Ectodermal cell (in vitro differentiated cells): ENCODE measurements around the gene TAS1R1.

Source experiments
- H3K27ac ChIP-seq: 2 replicates; pipeline ENCODE4 v1.7.0; 2013; ENCODE audit warnings: mild to moderate bottlenecking, low read depth, low read length; ENCODE audit not compliant: insufficient read depth, poor library complexity, severe bottlenecking
- H3K27me3 ChIP-seq: 2 replicates; pipeline ENCODE4 v1.7.0; 2013; ENCODE audit warnings: mild to moderate bottlenecking, low read length; ENCODE audit not compliant: insufficient read depth, control insufficient read depth, poor library complexity, severe bottlenecking
- H3K36me3 ChIP-seq: one replicate; pipeline ENCODE4 v1.7.0; 2013; ENCODE audit warnings: low read length; ENCODE audit not compliant: control insufficient read depth, insufficient read depth
- H3K4me1 ChIP-seq: one replicate; pipeline ENCODE4 v1.7.0; 2013; ENCODE audit warnings: low read length; ENCODE audit not compliant: control insufficient read depth, insufficient read depth
- H3K4me3 ChIP-seq: 2 replicates; pipeline ENCODE4 v1.7.0; 2013; ENCODE audit warnings: low read depth, low read length, control low read depth; ENCODE audit not compliant: insufficient read depth
- H3K9me3 ChIP-seq: 2 replicates; pipeline ENCODE4 v1.7.0; 2013; ENCODE audit warnings: mild to moderate bottlenecking, low read length, moderate library complexity; ENCODE audit not compliant: control insufficient read depth
- WGBS, 2 experiments: methylation state at CpG; one replicate each; pipeline ENCODE4 v1.1.7; 2013; ENCODE audit warnings: missing lambda C conversion rate in 2 of 2; 5-methylcytosine and 5-hydroxymethylcytosine counted together

Gene TAS1R1

GRCh38 chr1:6612641-6613360 is 57.7 kb downstream of the TAS1R1 start:
- Histone ChIP-seq H3K4me1 (peaks cover 3% of the 10 kb centered on the region), H3K27me3 (peaks cover 7% of the 10 kb centered on the region), H3K9me3 (no peaks in the 10 kb centered on the region), H3K4me3 (peak overlapping the region; percentile 93), H3K36me3 (peaks cover 6% of the 10 kb centered on the region), H3K27ac (no peak overlapping the region)
- 1% methylated on average over 67 of the region's 67 CpGs for WGBS, 2 experiments

- WGBS, 2 experiments, result 0% methylated on average over 84 of the region's 84 CpGs
- peaks cover 7% of the 10 kb centered on the region for H3K27me3 ChIP-seq
- peaks cover 3% of the 10 kb centered on the region for H3K4me1 ChIP-seq
- H3K27ac ChIP-seq, result peak within 1 kb of the TSS; percentile 50
- peaks cover 10% of the 10 kb centered on the region for H3K36me3 ChIP-seq
- peak within 1 kb of the TSS; percentile 93 for H3K4me3 ChIP-seq
- no peaks in the 10 kb centered on the region for H3K9me3 ChIP-seq
These were observed 58.4 kb downstream of the TAS1R1 start, which contains the start of gene PHF13 for GRCh38 chr1:6613361-6614018. Gene PHF13 (plus strand): TSS chr1:6613731. CDS start chr1:6614067, 336 bp downstream.

- Histone ChIP-seq H3K9me3 (no peaks in the 10 kb centered on the region), H3K27ac (peak overlapping the region; percentile 50)
- 0% methylated on average over 113 to 117 of the region's 117 CpGs for WGBS, 2 experiments
These were observed 59.2 kb downstream of the TAS1R1 start for GRCh38 chr1:6614019-6614928.

GRCh38 chr1:6614929-6615785 is 60.0 kb downstream of the TAS1R1 start:
- Histone ChIP-seq H3K36me3 (peaks cover 22% of the 10 kb centered on the region), H3K27ac (no peak overlapping the region)
- WGBS, 2 experiments, result 1% methylated on average over 82 of the region's 82 CpGs

More at GRCh38 chr1:6614019-6614928, 59.2 kb downstream of the TAS1R1 start:
- Histone ChIP-seq H3K4me3 (peak overlapping the region; percentile 93), H3K36me3 (peaks cover 15% of the 10 kb centered on the region), H3K27me3 (peaks cover 7% of the 10 kb centered on the region), H3K4me1 (peaks cover 3% of the 10 kb centered on the region)

GRCh38 chr1:6619045-6619444 is 63.9 kb downstream of the TAS1R1 start:
- WGBS, 2 experiments, result 95 to 99% methylated on average over 4 of the region's 4 CpGs
- Histone ChIP-seq H3K9me3 (no peaks in the 10 kb centered on the region), H3K36me3 (peaks cover 46% of the 10 kb centered on the region), H3K27ac (no peak overlapping the region), H3K27me3 (no peaks in the 10 kb centered on the region), H3K4me3 (no peak overlapping the region), H3K4me1 (peaks cover 3% of the 10 kb centered on the region)

More at GRCh38 chr1:6614929-6615785, 60.0 kb downstream of the TAS1R1 start:
- peak overlapping the region; percentile 93 for H3K4me3 ChIP-seq
- H3K9me3 ChIP-seq, result no peaks in the 10 kb centered on the region
- H3K4me1 ChIP-seq, result peaks cover 3% of the 10 kb centered on the region
- H3K27me3 ChIP-seq, result peaks cover 7% of the 10 kb centered on the region

GRCh38 chr1:6621429-6622391 is 66.6 kb downstream of the TAS1R1 start:
- Histone ChIP-seq H3K27ac (no peak overlapping the region), H3K36me3 (peaks cover 46% of the 10 kb centered on the region), H3K4me3 (no peak overlapping the region), H3K9me3 (no peaks in the 10 kb centered on the region), H3K4me1 (peaks cover 3% of the 10 kb centered on the region), H3K27me3 (no peaks in the 10 kb centered on the region)
- WGBS, 2 experiments, result 95% methylated on average over 41 of the region's 41 CpGs

GRCh38 chr1:6622396-6623152 is 67.5 kb downstream of the TAS1R1 start:
- Histone ChIP-seq H3K36me3 (peaks cover 44% of the 10 kb centered on the region), H3K27ac (no peak overlapping the region), H3K9me3 (no peaks in the 10 kb centered on the region), H3K4me3 (no peak overlapping the region), H3K27me3 (no peaks in the 10 kb centered on the region), H3K4me1 (peaks cover 3% of the 10 kb centered on the region)
- 94% methylated on average over 10 of the region's 10 CpGs for WGBS, 2 experiments

- Histone ChIP-seq H3K4me1 (peaks cover 3% of the 10 kb centered on the region), H3K9me3 (no peaks in the 10 kb centered on the region), H3K27me3 (no peaks in the 10 kb centered on the region), H3K4me3 (no peak overlapping the region), H3K27ac (peak overlapping the region; percentile 23), H3K36me3 (peaks cover 46% of the 10 kb centered on the region)
- WGBS, 2 experiments, result 93 to 94% methylated on average over 14 of the region's 14 CpGs
These were observed 68.3 kb downstream of the TAS1R1 start for GRCh38 chr1:6623269-6623965.
